Prostate gland (tissue), 2 donors: ENCODE data around the gene DEFB114. TPM values are rescaled to one million over a fixed set of nuclear protein-coding genes. Genes with fewer than 3 reads are reported as not detected.

Experiments
- DNase-seq: peaks from one replicate; pipeline ENCODE4 v3.0.0-alpha.2; 2019; ENCODE audit warnings: low spot score
- H3K27ac ChIP-seq, 2 donors: fragments of 200-600 bp; sonication (generic); 2 replicates each; pipeline ENCODE4 v1.5.1; 2017 to 2019
- H3K27me3 ChIP-seq: fragments of 200-600 bp; sonication (generic); replicated peaks from 2 replicates; pipeline ENCODE4 v1.5.1; 2019; ENCODE audit not compliant: insufficient read depth
- H3K36me3 ChIP-seq, 2 donors: fragments of 200-600 bp; sonication (generic); 1 replicate in 1 of 2; 2 replicates in 1 of 2; pipeline versions ENCODE4 v1.5.1 to v1.8.1; 2017 to 2019
- H3K4me1 ChIP-seq: fragments of 200-600 bp; sonication (generic); replicated peaks from 2 replicates; pipeline ENCODE4 v1.5.1; 2019
- H3K4me3 ChIP-seq, 2 donors: fragments of 200-600 bp; sonication (generic); 2 replicates each; pipeline ENCODE4 v1.5.1; 2017 to 2019
- H3K9me3 ChIP-seq: fragments of 200-600 bp; sonication (generic); 2 replicates; pipeline ENCODE4 v1.5.1; 2017
- POLR2A ChIP-seq: fragments of 450-650 bp; IDR thresholded peaks from one replicate; pipeline ENCODE4 v1.6.1; 2016; ENCODE audit warnings: antibody characterized with exemption, mild to moderate bottlenecking
- POLR2AphosphoS5 ChIP-seq: sonication (generic); formaldehyde crosslinking; IDR thresholded peaks from one replicate; pipeline ENCODE4 v1.6.1; 2017; ENCODE audit warnings: antibody characterized with exemption
- WGBS: methylation state at CpG from one replicate; pipeline ENCODE4 v1.1.5; 2018; 5-methylcytosine and 5-hydroxymethylcytosine counted together
- intact Hi-C: fragments of 100-400 bp; cut with DNase I; formaldehyde crosslinking; loops from one replicate; pipeline ENCODE4 v1.14.2; 2022
- total RNA-seq, 2 donors: library from RNA; depleted of rRNA; stranded (reverse); fragments of >200 nt; gene quantifications; one replicate each; pipeline ENCODE4 v1.1.0, GENCODE V29; 2016
- TF ChIP-seq, protein P1 (sequence below), 4 experiments: fragments of 200-600 bp in 2 of 4; fragments of 450-650 bp in 2 of 4; sonication (generic) in 2 of 4; IDR thresholded peaks; 1 replicate in 3 of 4; 2 replicates in 1 of 4; pipeline ENCODE4 v1.5.1; 2016 to 2019; ENCODE audit warnings: antibody characterized with exemption in 4 of 4, mild to moderate bottlenecking in 2 of 4, moderate library complexity in 2 of 4

Gene DEFB114
- total RNA-seq, 2 donors from 2014 or later: not detected

DNA sequence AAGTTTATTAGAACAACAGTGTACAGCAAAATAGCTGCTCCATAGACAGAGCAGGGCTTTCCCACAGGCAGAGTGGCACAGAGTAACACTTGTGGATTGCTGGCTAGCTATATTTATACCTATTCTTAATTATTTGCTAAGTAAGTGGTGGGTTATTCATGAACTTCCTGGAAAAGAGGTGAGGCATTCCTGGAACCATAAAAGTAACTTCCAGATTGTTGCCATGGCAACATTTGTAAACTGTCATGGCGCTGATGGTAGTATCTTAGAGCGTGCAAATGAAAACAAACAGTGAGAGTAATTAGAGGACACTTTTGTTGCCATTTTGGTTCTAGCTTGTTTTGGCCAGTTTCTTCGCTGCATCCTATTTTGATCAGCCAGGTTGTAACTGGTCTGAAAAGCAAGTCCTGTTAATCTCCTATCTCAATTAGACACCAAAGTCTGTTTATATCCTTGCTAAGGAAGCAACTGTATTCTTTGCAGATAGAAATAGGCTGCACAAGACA is 23.9 kb downstream of the DEFB114 start:
- WGBS: 53% methylated on average over 3 of the region's 3 CpGs

DNA sequence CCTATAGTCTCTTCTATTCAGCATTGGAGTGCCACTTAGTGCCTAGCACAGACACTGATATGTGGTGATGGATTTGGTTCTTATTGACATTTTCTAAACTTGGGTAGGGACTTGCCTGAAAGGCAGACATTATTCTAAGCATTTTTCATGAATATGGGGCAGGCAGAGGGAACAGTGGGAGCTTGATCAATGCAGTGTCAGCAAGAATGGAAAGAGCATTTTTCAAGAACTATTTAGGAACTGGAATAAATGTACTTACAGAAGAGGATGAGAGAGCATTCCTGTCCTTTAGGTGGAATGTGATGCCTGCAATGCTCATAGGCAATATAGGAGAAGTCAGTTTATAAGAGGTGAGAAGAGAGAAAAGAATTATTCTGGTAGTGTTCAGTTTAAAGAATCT is 26.2 kb downstream of the DEFB114 start:
- TF ChIP-seq POLR2A (no peak), POLR2AphosphoS5 (no peak)
- TF ChIP-seq, protein P1, sequence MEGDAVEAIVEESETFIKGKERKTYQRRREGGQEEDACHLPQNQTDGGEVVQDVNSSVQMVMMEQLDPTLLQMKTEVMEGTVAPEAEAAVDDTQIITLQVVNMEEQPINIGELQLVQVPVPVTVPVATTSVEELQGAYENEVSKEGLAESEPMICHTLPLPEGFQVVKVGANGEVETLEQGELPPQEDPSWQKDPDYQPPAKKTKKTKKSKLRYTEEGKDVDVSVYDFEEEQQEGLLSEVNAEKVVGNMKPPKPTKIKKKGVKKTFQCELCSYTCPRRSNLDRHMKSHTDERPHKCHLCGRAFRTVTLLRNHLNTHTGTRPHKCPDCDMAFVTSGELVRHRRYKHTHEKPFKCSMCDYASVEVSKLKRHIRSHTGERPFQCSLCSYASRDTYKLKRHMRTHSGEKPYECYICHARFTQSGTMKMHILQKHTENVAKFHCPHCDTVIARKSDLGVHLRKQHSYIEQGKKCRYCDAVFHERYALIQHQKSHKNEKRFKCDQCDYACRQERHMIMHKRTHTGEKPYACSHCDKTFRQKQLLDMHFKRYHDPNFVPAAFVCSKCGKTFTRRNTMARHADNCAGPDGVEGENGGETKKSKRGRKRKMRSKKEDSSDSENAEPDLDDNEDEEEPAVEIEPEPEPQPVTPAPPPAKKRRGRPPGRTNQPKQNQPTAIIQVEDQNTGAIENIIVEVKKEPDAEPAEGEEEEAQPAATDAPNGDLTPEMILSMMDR (IDR thresholded peaks at IDR 0.05): no peak
- DNase-seq: no peak
- H3K4me3 ChIP-seq: no peak overlapping the region
- H3K4me1 ChIP-seq: no peaks in the 10 kb centered on the region
- H3K27ac ChIP-seq: no peak overlapping the region
- H3K9me3 ChIP-seq: no peaks in the 10 kb centered on the region
- intact Hi-C loops: no loop called here
- no peaks in the 10 kb centered on the region for H3K27me3 ChIP-seq
- no peaks in the 10 kb centered on the region for H3K36me3 ChIP-seq

More for the DNA sequence above, 23.9 kb downstream of the DEFB114 start:
- no peak for DNase-seq
- no peaks in the 10 kb centered on the region for H3K27me3 ChIP-seq
- no peak overlapping the region for H3K27ac ChIP-seq
- H3K36me3 ChIP-seq: no peaks in the 10 kb centered on the region
- H3K9me3 ChIP-seq: no peaks in the 10 kb centered on the region
- no peaks in the 10 kb centered on the region for H3K4me1 ChIP-seq
- no peak overlapping the region for H3K4me3 ChIP-seq
- intact Hi-C loops: no loop called here
- TF ChIP-seq POLR2A (no peak), POLR2AphosphoS5 (no peak)
- TF ChIP-seq, protein P1 (IDR thresholded peaks at IDR 0.05): no peak

DNA sequence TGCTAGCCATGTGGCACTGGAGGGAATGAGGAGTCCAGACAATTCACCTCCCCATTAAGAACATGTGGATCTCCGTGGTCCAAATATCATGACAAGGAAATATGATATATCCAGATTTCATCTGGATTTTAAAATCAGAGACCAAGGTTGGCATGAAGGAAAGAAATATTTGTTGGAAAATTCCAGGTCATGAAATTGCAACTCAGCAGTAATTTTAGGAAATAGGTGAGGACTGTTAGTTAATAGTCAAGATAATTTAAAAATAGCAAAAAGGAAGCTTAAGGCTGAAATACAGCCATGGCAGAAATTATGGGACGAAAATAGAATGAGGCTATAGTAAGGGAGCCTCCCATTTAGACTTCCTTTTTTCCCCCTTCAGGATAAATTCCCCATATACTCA is 26.9 kb downstream of the DEFB114 start:
- H3K4me1 ChIP-seq: no peaks in the 10 kb centered on the region
- no peak overlapping the region for H3K27ac ChIP-seq
- intact Hi-C loops: no loop called here
- no peaks in the 10 kb centered on the region for H3K27me3 ChIP-seq
- no peak for DNase-seq
- TF ChIP-seq POLR2AphosphoS5: no peak
- H3K36me3 ChIP-seq: no peaks in the 10 kb centered on the region
- 83% methylated on average over 2 of the region's 2 CpGs for WGBS
- H3K9me3 ChIP-seq: no peaks in the 10 kb centered on the region
- no peak overlapping the region for H3K4me3 ChIP-seq

DNA sequence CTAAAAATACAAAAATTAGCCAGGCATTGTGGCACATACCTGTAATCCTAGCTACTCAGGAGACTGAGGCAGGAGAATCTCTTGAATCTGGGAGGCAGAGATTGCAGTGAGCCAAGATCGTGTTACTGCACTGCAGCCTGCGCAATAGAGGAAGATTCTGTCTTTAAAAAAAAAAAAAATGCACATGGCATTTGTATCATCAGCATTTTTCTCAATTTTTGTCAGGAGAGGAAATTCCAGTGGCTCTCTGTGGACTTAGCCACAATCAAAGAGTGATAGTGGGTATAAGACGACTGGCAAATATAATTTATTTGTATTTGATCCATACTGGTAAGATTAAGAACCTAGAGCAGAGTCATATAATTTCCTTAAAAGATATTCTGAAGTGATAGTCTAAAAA is 28.6 kb downstream of the DEFB114 start:
- H3K36me3 ChIP-seq: no peaks in the 10 kb centered on the region
- H3K4me3 ChIP-seq: no peak overlapping the region
- H3K27ac ChIP-seq: no peak overlapping the region
- DNase-seq: no peak
- TF ChIP-seq, protein P1 (IDR thresholded peaks at IDR 0.05): no peak
- no peak for TF ChIP-seq POLR2A
- TF ChIP-seq POLR2AphosphoS5: no peak
- H3K27me3 ChIP-seq: no peaks in the 10 kb centered on the region
- WGBS: 80% methylated on average over 3 of the region's 3 CpGs
- H3K4me1 ChIP-seq: no peaks in the 10 kb centered on the region
- intact Hi-C loops: no loop called here
- no peaks in the 10 kb centered on the region for H3K9me3 ChIP-seq

DNA sequence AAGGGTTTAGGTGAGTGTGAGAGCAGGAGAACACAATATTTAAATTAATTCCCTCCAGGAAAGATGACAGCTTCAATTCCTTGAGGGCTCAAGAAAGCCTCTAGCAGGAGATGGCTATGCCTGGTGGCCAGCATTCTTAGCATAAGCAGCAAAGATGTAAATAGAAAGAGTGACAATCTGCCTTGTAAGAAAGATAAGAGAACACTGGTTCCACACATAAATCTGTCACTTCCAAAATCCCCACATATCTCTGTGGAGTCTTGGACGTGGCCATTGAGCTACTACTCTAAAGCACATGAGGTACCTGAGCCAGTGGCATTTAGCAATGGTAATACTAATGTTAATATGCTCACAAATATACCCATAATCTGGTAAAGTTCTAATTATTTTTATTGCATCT is 29.2 kb downstream of the DEFB114 start:
- intact Hi-C loops: no loop called here
- no peaks in the 10 kb centered on the region for H3K27me3 ChIP-seq
- no peak overlapping the region for H3K4me3 ChIP-seq
- H3K36me3 ChIP-seq: no peaks in the 10 kb centered on the region
- no peaks in the 10 kb centered on the region for H3K4me1 ChIP-seq
- H3K9me3 ChIP-seq: no peaks in the 10 kb centered on the region
- WGBS: 23% methylated on average over 1 of the region's 1 CpG
- no peak overlapping the region for H3K27ac ChIP-seq
- TF ChIP-seq POLR2AphosphoS5: no peak
- TF ChIP-seq, protein P1 (IDR thresholded peaks at IDR 0.05): no peak
- no peak for TF ChIP-seq POLR2A
- DNase-seq: no peak
